ENCODE results near the gene BCAM. TPM values are rescaled to one million over a fixed set of nuclear protein-coding genes. Genes with fewer than 3 reads are reported as not detected.

Gene BCAM, protein sequence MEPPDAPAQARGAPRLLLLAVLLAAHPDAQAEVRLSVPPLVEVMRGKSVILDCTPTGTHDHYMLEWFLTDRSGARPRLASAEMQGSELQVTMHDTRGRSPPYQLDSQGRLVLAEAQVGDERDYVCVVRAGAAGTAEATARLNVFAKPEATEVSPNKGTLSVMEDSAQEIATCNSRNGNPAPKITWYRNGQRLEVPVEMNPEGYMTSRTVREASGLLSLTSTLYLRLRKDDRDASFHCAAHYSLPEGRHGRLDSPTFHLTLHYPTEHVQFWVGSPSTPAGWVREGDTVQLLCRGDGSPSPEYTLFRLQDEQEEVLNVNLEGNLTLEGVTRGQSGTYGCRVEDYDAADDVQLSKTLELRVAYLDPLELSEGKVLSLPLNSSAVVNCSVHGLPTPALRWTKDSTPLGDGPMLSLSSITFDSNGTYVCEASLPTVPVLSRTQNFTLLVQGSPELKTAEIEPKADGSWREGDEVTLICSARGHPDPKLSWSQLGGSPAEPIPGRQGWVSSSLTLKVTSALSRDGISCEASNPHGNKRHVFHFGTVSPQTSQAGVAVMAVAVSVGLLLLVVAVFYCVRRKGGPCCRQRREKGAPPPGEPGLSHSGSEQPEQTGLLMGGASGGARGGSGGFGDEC
- total RNA-seq, result 100 to 1,000 TPM; 110 to 389 TPM
- 100 to 1,000 TPM; 143 to 235 (median 163) TPM for polyA plus RNA-seq (ENCODE audit: insufficient read length in 6 of 6)
- long read RNA-seq, donor 1, transcript BCAM-204 (2 exons, 723 nt), result minor isoform, 5 of 126 reads
- long read RNA-seq, donor 1, transcript BCAM-201 (15 exons, 2,453 nt), result major isoform, 51 of 126 reads
- long read RNA-seq, donor 1, partial matches to known transcripts, result 65 of 126 reads
- long read RNA-seq, donor 1, other reads (novel, unspliced or antisense), result 0 of 126 reads
- long read RNA-seq, donor 2, transcript BCAM-201 (15 exons, 2,453 nt), result major isoform, 28 of 97 reads
- long read RNA-seq, donor 2, partial matches to known transcripts, result 61 of 97 reads
- long read RNA-seq, donor 2, other reads (novel, unspliced or antisense), result 0 of 97 reads
- long read RNA-seq, donor 3, transcript BCAM-201 (15 exons, 2,453 nt), result major isoform, 27 of 40 reads
- long read RNA-seq, donor 3, partial matches to known transcripts, result 7 of 40 reads
- long read RNA-seq, donor 3, other reads (novel, unspliced or antisense), result 0 of 40 reads
- long read RNA-seq, donor 4, partial matches to known transcripts, result 4 of 8 reads
- long read RNA-seq, donor 4, other reads (novel, unspliced or antisense), result 0 of 8 reads
- long read RNA-seq, donor 5, transcript BCAM-201 (15 exons, 2,453 nt), result major isoform, 27 of 74 reads
- long read RNA-seq, donor 5, transcript BCAM-202 (2 exons, 914 nt), result minor isoform, 5 of 74 reads
- long read RNA-seq, donor 5, partial matches to known transcripts, result 36 of 74 reads
- long read RNA-seq, donor 5, other reads (novel, unspliced or antisense), result 0 of 74 reads
- long read RNA-seq, donor 6, transcript BCAM-201 (15 exons, 2,453 nt), result major isoform, 18 of 57 reads
- long read RNA-seq, donor 6, partial matches to known transcripts, result 33 of 57 reads
- long read RNA-seq, donor 6, other reads (novel, unspliced or antisense), result 0 of 57 reads
- long read RNA-seq, donor 7, transcript BCAM-201 (15 exons, 2,453 nt), result major isoform, 15 of 25 reads
- long read RNA-seq, donor 7, partial matches to known transcripts, result 5 of 25 reads
- long read RNA-seq, donor 7, other reads (novel, unspliced or antisense), result 0 of 25 reads
- long read RNA-seq, donor 8, transcript BCAM-201 (15 exons, 2,453 nt), result major isoform, 35 of 71 reads
- long read RNA-seq, donor 8, transcript BCAM-204 (2 exons, 723 nt), result minor isoform, 5 of 71 reads
- long read RNA-seq, donor 8, partial matches to known transcripts, result 29 of 71 reads
- long read RNA-seq, donor 8, other reads (novel, unspliced or antisense), result 0 of 71 reads
- long read RNA-seq, donor 9, result 0 reads
- long read RNA-seq, donor 10, partial matches to known transcripts, result 0 of 1 reads
- long read RNA-seq, donor 10, other reads (novel, unspliced or antisense), result 1 of 1 reads
- long read RNA-seq, donor 11, result 0 reads
- long read RNA-seq, donor 12, transcript BCAM-201 (15 exons, 2,453 nt), result major isoform, 48 of 83 reads
- long read RNA-seq, donor 12, partial matches to known transcripts, result 29 of 83 reads
- long read RNA-seq, donor 12, other reads (novel, unspliced or antisense), result 0 of 83 reads

DNA sequence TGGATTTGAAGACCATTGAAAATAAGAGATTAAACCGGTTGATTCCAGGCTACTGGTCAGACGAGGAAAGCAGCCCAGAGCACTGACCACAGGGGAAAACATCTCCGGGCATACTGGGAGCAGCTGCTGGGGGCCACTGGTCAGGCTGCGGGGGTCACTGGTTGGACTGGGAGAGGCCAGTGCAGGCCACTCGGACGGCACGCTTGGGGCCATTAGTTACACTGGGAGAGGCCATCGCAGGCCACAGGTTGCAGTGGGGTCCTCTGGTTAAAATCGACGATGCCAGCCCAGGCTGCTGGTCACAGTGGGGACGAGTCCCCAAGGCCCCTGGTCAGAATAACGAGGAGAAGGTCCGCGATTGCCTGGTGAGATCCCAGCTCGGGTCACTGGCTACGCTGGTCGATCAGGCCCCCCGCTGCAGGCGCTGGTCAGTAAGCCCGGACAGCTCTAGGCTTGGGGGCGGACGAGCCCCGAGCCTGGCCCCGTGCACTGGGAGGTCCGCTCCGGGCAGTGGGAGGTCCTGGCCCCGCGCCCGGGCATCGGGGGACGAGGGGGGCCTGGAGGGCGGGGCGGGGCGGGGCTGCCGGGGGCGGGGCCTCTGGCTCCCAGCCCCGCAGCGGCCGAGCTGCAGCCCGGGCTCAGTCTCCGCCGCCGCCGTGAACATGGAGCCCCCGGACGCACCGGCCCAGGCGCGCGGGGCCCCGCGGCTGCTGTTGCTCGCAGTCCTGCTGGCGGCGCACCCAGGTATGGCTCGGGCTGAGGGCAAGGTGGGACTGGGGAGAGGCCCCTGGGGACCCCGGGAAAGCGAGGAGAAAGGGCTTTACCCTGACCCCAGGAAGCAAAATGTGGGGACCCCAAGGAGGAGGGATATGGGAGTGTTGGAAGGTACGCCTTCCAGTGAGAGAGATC, at the start of gene BCAM:
TSS of gene BCAM (plus strand) at position 641 of the 909 bp plus-strand sequence. CDS start at position 663, 22 bp downstream.
- Histone ChIP-seq H3K4me1 (peaks cover 14 to 25% of the 10 kb centered on the region in 2 donors), H3K4me3 (peak within 1 kb of the TSS; percentile 50 to 54), H3K27me3 (peaks cover 0 to 17% of the 10 kb centered on the region in 2 donors), H3K36me3 (peaks cover 0 to 9% of the 10 kb centered on the region in 2 donors), H3K9me3 (no peaks in the 10 kb centered on the region), H3K27ac (peak within 1 kb of the TSS; percentile 80 to 87)
- ATAC-seq (peak; percentile 87), DNase-seq (peak; percentile 76 to 90 (median 82))
- TF ChIP-seq, protein P1, sequence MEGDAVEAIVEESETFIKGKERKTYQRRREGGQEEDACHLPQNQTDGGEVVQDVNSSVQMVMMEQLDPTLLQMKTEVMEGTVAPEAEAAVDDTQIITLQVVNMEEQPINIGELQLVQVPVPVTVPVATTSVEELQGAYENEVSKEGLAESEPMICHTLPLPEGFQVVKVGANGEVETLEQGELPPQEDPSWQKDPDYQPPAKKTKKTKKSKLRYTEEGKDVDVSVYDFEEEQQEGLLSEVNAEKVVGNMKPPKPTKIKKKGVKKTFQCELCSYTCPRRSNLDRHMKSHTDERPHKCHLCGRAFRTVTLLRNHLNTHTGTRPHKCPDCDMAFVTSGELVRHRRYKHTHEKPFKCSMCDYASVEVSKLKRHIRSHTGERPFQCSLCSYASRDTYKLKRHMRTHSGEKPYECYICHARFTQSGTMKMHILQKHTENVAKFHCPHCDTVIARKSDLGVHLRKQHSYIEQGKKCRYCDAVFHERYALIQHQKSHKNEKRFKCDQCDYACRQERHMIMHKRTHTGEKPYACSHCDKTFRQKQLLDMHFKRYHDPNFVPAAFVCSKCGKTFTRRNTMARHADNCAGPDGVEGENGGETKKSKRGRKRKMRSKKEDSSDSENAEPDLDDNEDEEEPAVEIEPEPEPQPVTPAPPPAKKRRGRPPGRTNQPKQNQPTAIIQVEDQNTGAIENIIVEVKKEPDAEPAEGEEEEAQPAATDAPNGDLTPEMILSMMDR (IDR thresholded peaks at IDR 0.05), result no peak
- intact Hi-C loops (cut with DNase I), result no loop called here

DNA sequence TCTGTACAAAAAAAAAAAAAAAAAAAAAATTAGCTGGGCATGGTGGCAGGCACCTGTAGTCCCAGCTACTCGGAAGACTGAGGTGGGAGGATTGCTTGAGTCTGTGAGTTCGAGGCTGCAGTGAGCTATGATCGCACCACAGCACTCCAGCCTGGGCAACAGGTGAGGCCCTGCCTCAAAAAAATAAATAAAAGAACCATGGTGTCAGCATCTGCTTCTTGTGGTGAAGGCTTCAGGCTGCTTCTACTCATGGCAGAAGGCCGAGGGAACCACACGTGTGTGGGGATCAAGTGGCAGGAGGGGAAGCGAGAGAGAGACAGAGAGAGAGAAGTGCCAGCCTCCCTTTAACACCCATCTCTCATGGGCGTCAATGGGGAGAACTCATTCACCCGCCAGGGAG, 46.9 kb upstream of the BCAM start:
- peaks cover 13 to 97% of the 10 kb centered on the region in 2 donors for H3K4me1 ChIP-seq
- no peaks in the 10 kb centered on the region for H3K9me3 ChIP-seq
- TF ChIP-seq, protein P1 (IDR thresholded peaks at IDR 0.05), result no peak
- ATAC-seq (no peak), DNase-seq (no peak)
- H3K27me3 ChIP-seq, result no peaks in the 10 kb centered on the region
- no peak overlapping the region for H3K4me3 ChIP-seq
- intact Hi-C loops (cut with DNase I), result no loop called here
- H3K36me3 ChIP-seq, result peaks cover 3 to 46% of the 10 kb centered on the region in 2 donors
- H3K27ac ChIP-seq, result peak overlapping the region in 1 of 2 donors; percentile 80

DNA sequence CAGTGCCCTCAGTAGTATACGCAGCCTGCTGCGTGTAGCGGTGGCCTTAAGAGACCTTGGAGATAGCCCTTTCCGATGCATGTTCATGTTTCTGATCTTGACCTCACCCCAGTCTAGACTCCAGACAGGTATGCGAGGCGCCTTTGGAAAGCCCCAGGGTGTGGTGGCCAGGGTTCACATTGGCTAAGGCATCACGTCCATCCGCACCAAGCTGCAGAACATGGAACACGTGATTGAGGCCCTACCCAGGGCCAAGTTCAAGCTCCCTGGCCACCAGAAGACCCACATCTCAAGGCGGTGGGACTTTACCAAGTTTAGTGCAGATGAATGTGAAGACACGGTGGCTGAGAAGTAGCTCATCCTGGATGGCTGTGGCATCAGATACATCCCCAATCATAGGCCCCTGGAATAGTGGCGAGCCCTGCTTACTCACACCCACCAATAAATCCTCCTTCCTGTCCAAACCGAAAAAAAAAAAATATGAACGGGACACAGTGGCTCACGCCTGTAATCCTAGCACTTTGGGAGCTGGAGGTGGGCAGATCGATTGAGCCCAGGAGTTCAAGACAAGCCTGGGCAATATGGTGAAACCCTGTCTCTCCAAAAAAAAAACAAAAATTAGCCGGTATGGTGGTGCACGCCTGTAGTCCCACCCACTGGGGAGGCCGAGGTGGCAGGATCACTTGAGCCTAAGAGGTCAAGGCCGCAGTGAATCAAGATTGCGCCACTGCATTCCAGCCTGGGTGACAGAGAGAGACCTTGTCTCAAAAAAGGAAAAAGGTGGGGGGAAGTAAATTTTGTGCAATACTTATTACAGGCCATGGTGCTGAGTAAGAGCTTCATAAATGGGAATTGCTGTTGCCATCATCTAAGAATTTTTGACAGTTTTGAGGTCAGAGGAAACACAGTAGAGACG, 43.6 kb upstream of the BCAM start:
- TF ChIP-seq, protein P1 (IDR thresholded peaks at IDR 0.05), result no peak
- peaks cover 0 to 97% of the 10 kb centered on the region in 2 donors for H3K4me1 ChIP-seq
- ATAC-seq (no peak), DNase-seq (peak in 2 of 4 donors; percentile 70 to 87)
- peaks cover 0 to 15% of the 10 kb centered on the region in 2 donors for H3K36me3 ChIP-seq
- no peak overlapping the region for H3K4me3 ChIP-seq
- no peaks in the 10 kb centered on the region for H3K9me3 ChIP-seq
- peak overlapping the region in 1 of 2 donors; percentile 80 for H3K27ac ChIP-seq
- intact Hi-C loops (cut with DNase I), result no loop called here
- no peaks in the 10 kb centered on the region for H3K27me3 ChIP-seq

Measured in left lung (tissue), 14 donors.